Pulmonary artery endothelial cell (primary cell): ENCODE data around the gene NACAD. TPM values are rescaled to one million over a fixed set of nuclear protein-coding genes. Genes with fewer than 3 reads are reported as not detected.
"Not testable (repeated sequence)": the region's sequence is repeated elsewhere in the genome, so short reads cannot be mapped to it uniquely, and the experiment has no call there.

Experiments
- DNase-seq: peaks from one replicate; pipeline ENCODE4 v3.0.0-alpha.2; 2011; ENCODE audit warnings: low read depth, low spot score
- total RNA-seq: library from RNA; depleted of rRNA; stranded (reverse); fragments of >200 nt; gene quantifications from 2 replicates; pipeline ENCODE4 v1.2.3, GENCODE V29; 2014

NACAD gene
- total RNA-seq, 1 donor from 2014 or later, result 0.59 TPM

DNA sequence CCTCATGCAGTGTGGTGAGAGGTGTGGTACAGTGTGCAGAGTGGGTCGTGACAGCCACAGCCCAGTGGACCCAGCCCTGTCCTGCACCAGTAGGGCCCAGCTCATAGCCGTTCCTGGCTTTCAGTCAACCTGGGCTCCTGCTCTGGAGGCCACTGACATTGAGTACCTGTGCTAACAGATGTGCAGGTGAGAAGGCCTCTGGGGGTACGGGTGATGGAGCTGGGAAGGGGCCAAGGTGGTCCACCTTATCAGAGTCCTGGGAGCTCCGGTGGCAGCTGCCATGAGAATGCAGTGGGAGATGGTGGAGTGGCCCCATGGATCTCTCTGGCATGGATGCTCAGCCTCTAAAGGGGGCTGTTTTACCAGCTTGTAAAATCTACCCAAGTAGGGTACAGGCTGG, 28.8 kb upstream of the NACAD start:
- no peak for DNase-seq

DNA sequence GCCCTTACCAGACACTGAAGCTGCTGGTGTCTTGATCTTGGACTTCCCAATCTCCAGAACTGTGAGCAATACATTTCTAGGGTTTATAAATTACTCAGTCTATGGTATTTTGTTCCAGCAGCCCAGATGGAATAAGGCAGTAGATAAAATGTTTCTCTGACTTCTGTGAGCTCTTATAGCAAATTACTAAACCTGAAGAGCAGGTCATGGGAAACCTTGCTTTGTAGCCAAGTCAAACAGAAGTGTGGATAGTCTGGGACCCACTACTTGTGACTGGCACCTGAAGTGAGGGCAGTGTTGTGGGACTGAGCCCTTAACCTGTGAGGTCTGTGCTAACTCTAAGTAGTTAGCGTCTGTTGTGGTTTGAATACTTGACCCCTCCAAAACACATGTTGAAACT, 27.3 kb upstream of the NACAD start:
- no peak for DNase-seq

DNA sequence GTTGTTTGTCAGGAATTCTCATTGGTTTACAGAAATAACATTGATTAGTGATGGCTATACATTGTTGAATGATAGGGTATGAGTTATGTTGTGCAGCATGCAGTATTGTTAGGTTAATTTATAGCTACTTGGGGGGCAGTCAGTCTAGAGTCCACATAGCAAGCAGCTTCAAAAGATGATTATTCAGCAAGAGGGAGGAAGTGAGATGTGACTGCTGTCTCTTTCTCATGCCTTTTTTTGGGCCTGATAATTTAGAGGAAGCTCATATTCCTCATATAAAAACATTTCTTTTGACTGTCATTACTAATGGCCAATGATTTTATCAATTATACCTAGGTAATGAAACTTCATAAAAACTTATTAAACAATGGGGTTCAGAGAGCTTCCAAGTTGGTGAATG, 26.2 kb upstream of the NACAD start:
- DNase-seq, result no peak

DNA sequence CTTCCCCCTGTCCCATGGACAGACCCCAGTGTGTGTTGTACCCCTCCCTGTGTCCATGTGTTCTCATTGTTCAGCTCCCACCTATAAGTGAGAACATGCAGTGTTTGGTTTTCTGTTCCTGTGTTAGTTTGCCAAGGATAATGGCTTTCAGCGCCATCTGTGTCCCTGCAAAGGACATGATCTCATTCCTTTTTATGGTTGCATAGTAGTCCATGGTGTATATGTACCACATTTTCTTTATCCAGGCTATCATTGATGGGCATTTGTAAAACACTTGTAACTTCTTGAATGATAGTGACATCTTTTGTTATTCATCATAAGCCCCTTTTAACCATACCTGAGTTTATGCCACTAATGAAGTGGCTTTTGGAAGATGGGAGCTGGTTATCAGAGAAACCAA, 25.5 kb upstream of the NACAD start:
- DNase-seq, result not testable (repeated sequence)

DNA sequence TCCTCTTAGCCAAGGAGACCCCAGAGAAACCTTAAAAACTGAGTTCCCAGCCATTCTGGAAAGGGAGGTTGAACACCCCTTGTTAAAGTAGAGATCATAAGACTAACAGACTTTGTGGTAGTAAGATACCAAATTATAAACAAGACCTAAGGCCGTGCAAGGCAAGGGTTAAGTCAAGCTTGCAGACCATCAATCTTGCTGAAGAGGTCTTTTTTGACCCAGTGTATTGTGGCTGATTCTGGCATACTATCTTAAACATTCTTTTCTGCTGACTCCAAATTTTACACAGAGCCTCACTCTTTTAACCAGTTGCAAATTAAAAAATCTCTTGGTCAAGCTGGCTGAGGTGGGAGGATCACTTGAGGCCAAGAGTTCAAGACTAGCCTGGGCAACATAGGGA, 23.9 kb upstream of the NACAD start:
- no peak for DNase-seq

DNA sequence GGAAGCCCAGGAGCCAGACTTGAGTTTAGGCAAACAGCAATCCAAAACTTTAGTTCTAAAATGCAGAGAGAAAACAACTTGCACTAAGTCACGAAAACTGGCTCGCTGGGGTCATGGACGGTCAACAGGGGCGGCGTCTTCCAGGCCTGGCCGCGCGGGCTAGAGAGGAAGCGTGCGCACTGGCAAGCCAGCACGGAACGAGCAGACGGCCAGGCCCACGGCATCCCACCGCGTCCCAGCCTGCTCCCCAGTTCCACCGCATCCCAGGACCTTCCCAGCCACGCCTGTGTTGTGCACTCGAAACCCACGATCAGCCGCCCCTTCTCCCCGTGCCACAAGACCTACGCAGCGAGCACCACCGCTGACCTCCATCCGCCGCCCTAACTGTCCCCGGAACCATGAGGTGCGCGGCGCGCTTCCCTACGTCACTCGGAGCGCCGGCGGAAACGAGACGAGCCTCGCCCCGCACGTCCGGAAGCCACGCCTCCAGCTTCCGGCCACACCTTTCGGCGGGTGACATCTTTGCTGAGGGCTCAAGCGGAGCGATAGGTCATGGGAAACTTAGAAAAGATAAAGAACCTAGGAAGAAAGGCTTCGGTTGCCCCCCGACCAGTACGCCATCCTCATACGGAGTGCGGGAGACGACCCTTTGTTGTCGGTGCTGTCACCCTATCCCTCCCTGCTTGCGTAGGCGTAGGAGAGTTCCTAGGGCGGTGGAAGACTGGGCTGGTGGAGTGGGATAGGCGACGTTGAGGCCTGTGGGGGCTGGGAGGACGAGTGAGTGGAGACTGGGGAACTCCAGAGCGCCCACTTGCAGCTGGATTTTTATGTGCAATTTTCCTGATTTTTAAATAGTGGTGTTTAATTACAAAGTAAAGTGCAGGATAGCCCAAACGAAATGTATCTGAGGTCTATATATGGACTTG, 22.8 kb upstream of the NACAD start, which contains the start of gene TBRG4:
TBRG4 (minus strand) TSS at position 400 of the 926 bp plus-strand sequence. CDS start 2,460 bp downstream, outside the sequence.
- peak; percentile 68 for DNase-seq

DNA sequence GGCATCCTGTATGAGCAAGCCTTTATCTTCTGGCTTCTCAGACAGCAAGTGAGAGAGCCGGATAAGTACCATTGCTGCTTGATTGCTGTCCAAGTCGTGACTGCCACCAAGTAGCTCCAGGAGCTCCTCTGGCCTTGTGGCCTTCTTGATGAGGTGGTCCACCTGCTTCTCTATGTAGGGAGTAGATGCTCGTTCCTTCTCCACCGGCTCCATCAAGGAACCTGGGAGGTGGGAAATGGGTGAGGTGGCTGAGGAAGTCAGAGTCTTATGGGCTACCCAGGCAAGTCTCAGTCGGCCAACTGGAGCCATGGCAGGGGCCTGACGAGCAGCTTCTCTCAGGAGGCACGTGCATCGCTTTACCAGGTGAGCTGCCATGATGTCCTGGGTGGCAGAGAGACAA, 20.1 kb upstream of the NACAD start:
- DNase-seq, result no peak

DNA sequence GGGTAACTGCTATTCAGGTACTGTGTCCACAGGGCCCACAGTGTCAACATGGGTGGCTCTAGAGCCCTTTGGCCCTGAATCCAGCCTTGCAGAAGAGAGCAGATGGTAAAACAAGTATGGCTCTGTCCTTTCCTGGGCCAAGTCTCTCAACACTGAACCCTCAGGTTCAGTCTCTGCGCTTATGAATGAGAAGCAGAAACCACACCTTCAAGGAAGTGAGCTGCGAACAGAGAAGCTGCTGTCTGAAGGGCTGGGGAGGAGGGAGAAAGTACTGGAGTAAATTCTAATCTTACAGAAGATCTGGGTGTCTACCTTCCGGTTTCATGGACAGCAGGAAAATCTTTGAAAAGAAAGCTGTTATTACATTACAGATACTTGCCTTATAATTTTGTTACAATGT, 18.6 kb upstream of the NACAD start:
- no peak for DNase-seq

DNA sequence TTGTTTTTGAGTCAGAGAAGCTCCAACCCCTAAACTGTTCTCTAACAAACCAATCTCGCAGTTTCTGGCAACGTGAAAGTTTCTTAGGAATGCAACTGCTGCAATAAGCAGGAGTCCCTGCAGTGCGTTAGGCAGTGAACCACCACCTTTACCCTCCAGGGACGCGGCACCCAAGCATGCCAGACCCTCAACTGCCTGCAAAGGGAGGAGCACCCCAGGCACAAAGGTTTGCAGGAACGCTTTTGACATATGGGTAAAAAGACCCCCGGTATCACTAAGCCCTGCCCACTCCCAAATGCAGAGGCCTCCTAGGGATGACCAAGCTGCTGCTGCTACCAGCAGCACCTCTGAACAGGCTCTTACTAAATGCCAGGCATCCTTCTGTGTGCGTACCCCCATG, 18.1 kb upstream of the NACAD start:
- no peak for DNase-seq

DNA sequence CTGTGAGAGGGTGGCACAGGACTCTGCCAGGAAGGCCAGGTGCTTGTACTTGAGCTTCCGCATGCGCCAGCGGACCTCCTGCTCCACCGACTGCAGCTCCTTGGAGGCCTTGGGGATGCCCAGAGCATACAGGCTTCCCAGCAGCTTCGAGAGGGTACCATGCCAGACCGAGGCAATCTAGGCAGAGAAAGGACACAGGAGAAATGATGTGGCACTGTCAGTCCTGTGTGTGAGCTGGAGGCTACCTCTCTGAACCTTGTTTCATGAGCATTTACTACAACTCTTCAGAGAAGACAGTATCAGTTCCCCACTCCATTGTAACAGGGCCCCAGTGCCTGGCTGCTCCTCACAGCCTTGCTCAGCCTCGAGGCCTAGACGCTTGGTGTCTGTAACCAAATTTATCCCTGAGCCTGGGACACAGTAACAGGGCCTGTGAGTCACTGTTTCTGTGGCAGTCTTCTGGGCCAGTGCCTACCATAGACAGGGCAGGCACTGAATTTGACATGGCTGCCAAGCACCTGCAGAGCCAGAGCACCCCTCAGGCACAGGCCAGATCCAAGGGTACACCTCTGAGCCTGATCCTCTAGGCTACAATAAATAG, 16.9 kb upstream of the NACAD start:
- no peak for DNase-seq

DNA sequence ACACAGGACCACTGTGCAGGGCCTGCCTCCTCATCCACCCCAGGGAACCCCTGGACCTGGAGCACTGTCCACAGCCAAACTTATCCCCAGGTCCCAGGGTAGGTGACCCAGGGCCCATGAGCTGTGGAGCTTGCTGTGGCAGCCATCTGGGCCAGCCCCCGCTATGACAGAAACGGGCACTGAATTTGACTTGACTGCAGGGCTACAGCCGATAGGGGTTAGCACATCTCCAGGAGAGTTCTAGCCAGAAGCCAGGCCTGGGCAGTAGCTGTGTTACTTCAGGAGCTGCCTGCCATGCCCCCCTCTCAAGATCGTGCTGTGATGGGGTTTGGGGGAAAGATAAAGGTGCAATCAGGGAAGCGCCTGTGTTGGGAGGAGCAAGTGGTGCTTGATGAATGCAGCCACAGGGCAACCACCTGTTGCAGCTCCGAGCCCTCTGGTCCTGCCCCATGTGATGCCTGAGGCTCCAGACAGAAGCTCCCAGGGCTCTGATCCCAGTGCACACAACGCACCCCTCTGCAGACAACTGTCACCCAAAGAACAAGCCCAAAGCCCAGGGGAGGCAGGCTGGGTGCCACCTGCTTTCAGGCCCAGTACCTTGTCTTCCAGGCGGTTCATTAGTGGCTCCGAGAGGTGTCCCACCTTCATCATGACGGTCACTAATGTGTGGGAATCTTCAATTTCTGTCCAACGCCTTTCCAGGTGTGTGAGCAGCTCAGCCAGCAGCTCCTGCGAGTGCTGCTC, 16.2 kb upstream of the NACAD start:
- DNase-seq, result no peak

DNA sequence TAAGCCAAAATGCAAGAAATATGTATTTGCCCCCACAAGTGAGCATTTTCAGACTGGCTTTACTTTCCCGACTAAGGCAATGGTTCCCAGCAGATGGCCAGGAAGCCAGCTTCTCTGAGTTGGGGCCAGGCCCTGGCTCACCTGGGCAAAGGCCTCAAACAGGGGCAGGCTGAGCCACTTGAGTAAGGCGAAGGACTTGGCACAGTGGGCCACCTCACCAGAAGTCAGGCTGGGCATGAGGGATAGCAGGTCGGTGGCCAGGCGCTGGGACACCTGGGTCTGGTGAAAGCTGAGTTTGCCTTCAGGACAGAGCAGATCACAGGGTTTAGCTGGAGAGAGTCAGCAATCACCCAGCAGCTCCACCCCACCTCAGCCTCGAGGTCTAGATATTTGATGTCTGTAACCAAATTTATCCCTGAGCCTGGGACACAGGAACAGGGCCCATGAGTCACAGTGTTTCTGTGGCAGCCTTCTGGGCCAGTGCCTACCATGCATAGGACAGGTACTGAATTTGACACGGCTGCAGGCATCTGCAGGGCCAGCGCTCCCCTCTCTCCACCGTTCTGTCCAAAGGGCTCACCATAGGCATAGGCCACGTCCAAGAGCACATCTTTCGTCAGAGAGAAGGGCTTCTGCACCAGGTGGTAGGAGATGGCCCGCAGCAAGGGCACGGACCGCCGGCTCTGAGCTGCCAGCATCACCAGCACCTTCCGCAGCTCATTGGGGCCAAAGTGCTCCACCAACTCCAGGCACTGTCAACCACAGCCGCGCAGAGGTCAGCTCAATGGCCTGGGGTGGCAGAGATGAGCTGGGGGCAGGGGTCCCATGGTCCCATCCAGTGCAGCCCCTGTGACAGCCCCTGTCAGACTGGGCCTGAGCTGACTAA, 15.4 kb upstream of the NACAD start:
- DNase-seq, result no peak

DNA sequence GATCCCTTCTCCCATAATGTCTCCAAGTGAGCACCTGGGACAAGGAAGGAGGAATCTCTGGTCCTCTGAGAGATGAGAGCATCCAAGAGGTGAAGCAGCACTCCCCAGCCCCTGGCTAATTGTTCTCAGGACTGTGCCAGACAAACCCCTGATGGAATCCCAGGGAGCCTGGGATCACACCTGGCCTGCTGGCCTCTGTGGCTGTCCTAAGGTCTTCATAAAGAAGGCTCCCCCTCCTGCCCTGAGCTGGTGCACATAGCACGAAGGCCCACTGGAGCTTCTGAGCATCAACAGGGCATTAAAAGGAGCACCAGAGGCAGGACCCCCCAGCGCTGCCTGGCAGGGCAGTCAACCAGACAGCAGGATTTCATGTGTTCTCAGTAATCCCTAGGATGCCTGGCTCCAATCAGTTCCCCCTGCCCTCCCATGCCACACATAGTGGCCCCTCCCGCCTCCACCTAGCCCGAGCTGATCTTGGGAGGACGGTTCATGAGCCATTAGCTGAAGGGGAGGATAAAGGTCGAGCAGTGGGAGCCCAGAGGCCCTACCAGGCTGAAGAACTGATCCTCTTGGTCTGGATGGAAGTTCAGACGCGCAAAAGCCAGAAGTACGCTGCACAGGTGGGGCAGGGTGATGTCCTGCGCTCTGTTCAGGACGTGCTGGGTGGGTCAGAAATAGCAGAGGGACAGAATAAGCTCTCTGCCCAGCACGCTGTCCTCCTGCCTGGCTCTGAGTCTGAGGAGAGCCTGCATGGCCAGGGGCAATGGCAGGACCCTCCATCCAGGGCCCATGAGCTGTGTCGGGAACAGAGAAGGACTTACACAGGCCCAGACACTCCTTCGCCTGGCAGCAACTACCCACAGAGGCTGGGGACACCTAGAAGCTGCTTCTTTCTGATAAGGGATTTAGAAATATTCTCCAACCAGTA, 14.3 kb upstream of the NACAD start:
- no peak for DNase-seq

DNA sequence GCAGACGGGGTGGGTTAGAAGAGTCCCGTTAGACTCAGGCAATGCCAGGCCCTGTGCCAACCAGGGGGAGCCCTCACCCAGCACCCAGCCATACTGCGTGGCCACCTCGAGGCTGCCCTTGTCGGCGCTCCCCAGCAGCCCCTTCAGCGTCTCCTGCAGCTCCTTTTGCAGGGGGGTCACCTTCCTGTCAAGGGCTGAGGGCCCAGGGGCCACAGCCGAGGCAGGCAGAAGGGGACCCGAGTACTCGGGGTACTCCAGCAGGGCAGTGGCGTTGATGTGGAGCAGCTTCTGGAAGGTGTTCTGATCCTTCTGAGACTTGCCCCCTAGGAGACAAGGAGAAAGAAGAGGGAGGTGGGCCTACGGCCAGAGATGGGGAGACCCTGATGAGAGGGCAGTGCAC, 13.0 kb upstream of the NACAD start:
- DNase-seq, result no peak

DNA sequence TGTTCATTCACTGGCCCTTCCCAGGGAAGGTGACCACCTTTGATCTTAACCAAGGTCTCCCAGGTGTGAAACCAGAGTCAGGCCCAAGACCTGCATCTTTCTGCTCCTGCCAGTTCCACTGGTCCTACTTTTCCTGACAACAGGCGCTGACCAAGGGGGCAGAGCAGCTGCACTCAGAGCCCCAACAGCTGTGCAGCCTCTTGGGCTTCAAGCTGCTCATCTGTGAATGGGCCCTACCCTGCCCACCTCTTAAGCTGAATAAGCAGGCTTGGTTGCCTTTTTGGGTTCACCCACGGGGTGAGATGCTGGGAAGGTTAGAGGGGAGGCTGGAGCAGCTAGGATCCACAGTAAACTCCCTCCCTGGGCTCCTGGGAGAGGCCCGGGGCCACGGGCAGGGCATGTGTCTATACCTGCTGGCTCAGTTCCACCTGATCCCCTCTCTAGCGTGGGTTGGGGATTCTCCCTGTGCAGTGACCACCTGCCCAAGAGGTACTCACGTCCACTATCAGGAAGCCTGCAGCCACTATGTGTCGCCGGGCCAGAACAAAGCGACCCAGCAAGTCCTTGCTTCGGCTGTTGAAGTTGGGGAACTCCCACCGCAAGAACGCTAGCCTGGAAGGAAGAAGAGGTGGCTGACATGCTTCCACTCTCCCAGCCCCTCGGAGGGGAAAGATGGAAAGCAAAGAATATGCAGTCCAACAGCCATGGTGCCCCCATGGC, 12.2 kb upstream of the NACAD start:
- no peak for DNase-seq

DNA sequence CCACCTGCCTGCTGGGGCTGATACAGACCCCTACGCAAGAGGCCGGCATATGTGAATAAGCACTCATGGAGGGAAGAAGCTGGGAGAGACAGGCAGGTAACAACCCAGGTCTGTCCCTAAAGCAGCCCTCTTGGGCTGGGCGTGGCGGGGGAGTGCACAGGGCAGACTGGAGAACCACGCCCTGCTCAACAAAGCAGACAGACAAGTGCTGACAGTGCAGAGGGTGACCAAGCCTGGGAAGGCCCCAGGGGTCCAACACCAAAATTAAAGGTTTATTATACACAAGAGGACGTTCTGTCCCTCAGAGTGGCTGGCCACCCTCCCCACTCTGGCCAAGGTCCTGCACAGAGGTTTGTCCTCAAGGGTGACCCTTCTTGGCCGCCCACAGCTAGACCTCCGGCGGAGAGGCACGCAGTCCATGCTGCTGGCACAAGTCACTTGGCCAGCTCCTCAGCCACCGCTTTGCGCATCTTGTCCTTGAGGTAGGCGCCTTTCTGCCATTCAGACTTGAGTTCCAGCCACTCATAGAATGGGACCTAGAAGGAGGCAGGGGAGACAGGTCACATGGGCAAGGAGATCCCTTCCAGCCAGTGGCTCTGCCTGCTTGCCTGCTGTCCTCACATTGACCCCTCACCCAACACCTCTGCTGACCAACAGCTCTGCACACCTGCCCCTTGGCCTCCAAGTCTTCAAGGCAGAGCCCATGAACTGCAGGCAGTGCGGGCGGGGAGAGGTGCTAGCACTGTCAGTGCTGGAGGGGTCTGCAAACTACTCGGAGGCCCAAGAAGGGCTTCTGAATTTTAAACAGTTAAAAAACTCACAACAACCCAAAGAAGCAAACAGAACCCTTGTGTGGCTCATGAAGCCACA, 11.4 kb upstream of the NACAD start:
- DNase-seq, result no peak

DNA sequence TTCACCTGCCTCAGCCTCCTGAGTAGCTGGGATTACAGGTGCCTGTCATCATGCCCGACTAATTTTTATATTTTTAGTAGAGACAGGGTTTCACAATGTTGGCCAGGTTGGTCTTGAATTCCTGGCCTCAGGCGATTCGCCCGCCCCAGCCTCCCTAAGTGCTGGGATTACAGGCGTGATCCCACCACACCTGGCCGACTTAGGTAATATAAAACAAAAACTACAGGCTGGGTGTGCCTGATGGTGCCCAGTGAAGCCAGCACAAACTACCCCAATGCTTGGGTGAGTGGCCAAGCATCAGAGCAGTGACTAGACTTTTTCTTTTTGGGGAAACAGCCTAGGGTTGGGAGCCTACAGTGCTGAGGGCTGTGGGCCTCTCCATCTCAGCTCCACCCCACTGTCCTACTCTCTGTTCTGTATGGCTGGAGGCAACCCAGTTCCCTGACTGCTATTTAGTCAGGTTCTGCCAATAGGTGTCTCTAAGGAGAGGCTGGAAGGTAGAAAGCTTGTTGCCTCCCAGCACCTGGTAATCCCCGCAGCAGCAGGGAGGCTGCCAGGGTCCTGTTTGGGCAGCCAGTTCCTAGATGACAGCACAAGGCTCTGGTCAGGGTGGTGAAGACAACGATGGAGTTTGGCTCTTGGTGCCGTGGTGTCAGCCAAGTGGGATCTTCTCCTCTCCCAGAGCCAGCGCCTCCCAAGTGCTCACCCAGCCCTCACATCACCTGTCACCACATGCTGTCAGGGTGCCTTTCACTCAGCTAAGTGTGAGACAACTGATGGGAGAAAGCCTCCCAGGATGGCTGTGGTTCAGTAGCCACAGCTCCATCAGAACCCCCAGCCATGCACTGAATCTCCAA, 10.4 kb upstream of the NACAD start:
- no peak for DNase-seq

DNA sequence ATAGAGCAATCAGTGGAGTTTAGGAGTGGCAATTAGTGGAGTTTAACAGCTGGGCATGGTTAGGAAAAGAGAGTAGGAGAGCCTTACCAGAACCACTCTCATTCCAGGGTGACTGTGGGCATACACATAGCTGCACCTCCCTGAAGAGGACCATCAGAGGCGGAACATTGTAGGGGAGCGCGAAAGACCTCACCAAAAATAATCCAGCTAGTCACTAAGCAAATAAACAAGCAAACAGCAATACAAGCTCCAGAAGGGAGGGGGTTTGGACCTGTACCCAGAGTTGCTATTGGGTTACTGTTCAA, 4.1 kb upstream of the NACAD start:
- DNase-seq, result no peak
